ENCODE measurements around the gene FGD3.

GRCh38 chr9:93076101-93076791 lies 128.9 kb downstream of the FGD3 start:
- no peak for TF ChIP-seq EZH2 (IDR thresholded peaks at IDR 0.05; ENCODE audit: borderline replicate concordance, low read depth, low read length, poor library complexity, severe bottlenecking)
- no peak for TF ChIP-seq CTCF (conservative IDR thresholded peaks at IDR 0.05; ENCODE audit: low read depth, low read length)

Data from A673 (cell line).